DOHH2 (cell line): ENCODE measurements around the gene CNOT3.

Experiments
- H3F3A ChIP-seq: fragments of 200-600 bp; sonication (generic), shearing (Covaris generic); 2 replicates; pipeline ENCODE4 v1.6.0; 2016; ENCODE audit warnings: antibody characterized with exemption, mild to moderate bottlenecking; ENCODE audit not compliant: control insufficient read depth, insufficient read depth
- H3K27ac ChIP-seq: fragments of 200-600 bp; sonication (generic); 2 replicates; pipeline ENCODE4 v1.5.1; 2014; ENCODE audit warnings: low read depth, mild to moderate bottlenecking, low read length, moderate library complexity
- H3K27me3 ChIP-seq: fragments of 200-600 bp; sonication (generic); 2 replicates; pipeline ENCODE4 v1.6.1; 2014; ENCODE audit warnings: mild to moderate bottlenecking, low read length, mixed read lengths; ENCODE audit not compliant: control insufficient read depth
- H3K36me3 ChIP-seq: fragments of 200-600 bp; sonication (generic); 2 replicates; pipeline ENCODE4 v1.6.1; 2014; ENCODE audit warnings: mild to moderate bottlenecking, low read length, moderate library complexity, mixed read lengths; ENCODE audit not compliant: control insufficient read depth
- H3K4me1 ChIP-seq: fragments of 200-600 bp; sonication (generic); 2 replicates; pipeline ENCODE4 v1.6.1; 2014; ENCODE audit warnings: mild to moderate bottlenecking, low read length, mixed read lengths; ENCODE audit not compliant: control insufficient read depth
- H3K4me2 ChIP-seq: fragments of 200-600 bp; sonication (generic); 2 replicates; pipeline ENCODE4 v1.6.0; 2014; ENCODE audit warnings: mild to moderate bottlenecking, low read length, moderate library complexity
- H3K4me3 ChIP-seq: fragments of 200-600 bp; sonication (generic); 2 replicates; pipeline ENCODE4 v1.5.1; 2014; ENCODE audit warnings: mild to moderate bottlenecking, low read length, mixed read lengths
- H3K79me2 ChIP-seq: fragments of 200-600 bp; sonication (generic); 2 replicates; pipeline ENCODE4 v1.6.1; 2014; ENCODE audit warnings: mild to moderate bottlenecking, low read length, mixed read lengths; ENCODE audit not compliant: control insufficient read depth
- H3K9me2 ChIP-seq: fragments of 200-600 bp; sonication (generic); replicated peaks from 2 replicates; pipeline ENCODE4 v1.6.1; 2014; ENCODE audit warnings: mild to moderate bottlenecking, low read length, mixed read lengths; ENCODE audit not compliant: control insufficient read depth
- H3K9me3 ChIP-seq: fragments of 200-600 bp; sonication (generic); 2 replicates; pipeline ENCODE4 v1.6.1; 2014; ENCODE audit warnings: antibody characterized with exemption, low read length, mixed read lengths; ENCODE audit not compliant: control insufficient read depth, insufficient read depth
- H4K20me1 ChIP-seq: fragments of 200-600 bp; sonication (generic); 2 replicates; pipeline ENCODE4 v1.6.0; 2014; ENCODE audit warnings: low read depth, mild to moderate bottlenecking, antibody characterized with exemption, low read length, moderate library complexity; ENCODE audit not compliant: control insufficient read depth, insufficient read depth
- CTCF ChIP-seq: fragments of 200-600 bp; sonication (generic); IDR thresholded peaks from one replicate; pipeline ENCODE4 v1.5.1; 2014; ENCODE audit warnings: antibody characterized with exemption, mild to moderate bottlenecking, low read depth, low read length; ENCODE audit not compliant: poor library complexity, severe bottlenecking
- EZH2phosphoT487 ChIP-seq: fragments of 200-600 bp; sonication (generic); IDR thresholded peaks from 2 replicates; pipeline ENCODE4 v1.6.1; 2017; ENCODE audit warnings: borderline replicate concordance, mild to moderate bottlenecking, antibody characterized with exemption, low read length, moderate library complexity, mixed read lengths

Gene CNOT3

GRCh38 chr19:54197121-54197520, 59.6 kb downstream of the CNOT3 start:
- Histone ChIP-seq H3K36me3 (peaks cover 30% of the 10 kb centered on the region), H3K9me3 (no peaks in the 10 kb centered on the region), H3K79me2 (peaks cover 32% of the 10 kb centered on the region), H3K27me3 (no peaks in the 10 kb centered on the region), H3K4me3 (no peak overlapping the region), H3K9me2 (no peaks in the 10 kb centered on the region), H3K4me1 (peaks cover 17% of the 10 kb centered on the region), H3K4me2 (no peak overlapping the region), H3F3A (peaks cover 15% of the 10 kb centered on the region), H3K27ac (no peak overlapping the region), H4K20me1 (peaks cover 11% of the 10 kb centered on the region)
- no peak for TF ChIP-seq EZH2phosphoT487
- TF ChIP-seq CTCF = no peak

GRCh38 chr19:54199401-54199800, 61.8 kb downstream of the CNOT3 start:
- H4K20me1 ChIP-seq = peaks cover 29% of the 10 kb centered on the region
- no peak for TF ChIP-seq CTCF
- no peak for TF ChIP-seq EZH2phosphoT487
- peak overlapping the region; percentile 91 for H3K4me2 ChIP-seq
- no peaks in the 10 kb centered on the region for H3K27me3 ChIP-seq
- no peaks in the 10 kb centered on the region for H3K9me2 ChIP-seq
- H3F3A ChIP-seq = peaks cover 35% of the 10 kb centered on the region
- peaks cover 50% of the 10 kb centered on the region for H3K79me2 ChIP-seq
- H3K27ac ChIP-seq = no peak overlapping the region
- peaks cover 38% of the 10 kb centered on the region for H3K36me3 ChIP-seq
- H3K4me3 ChIP-seq = peak overlapping the region; percentile 84
- no peaks in the 10 kb centered on the region for H3K9me3 ChIP-seq
- H3K4me1 ChIP-seq = peaks cover 34% of the 10 kb centered on the region

GRCh38 chr19:54201172-54201701, 63.7 kb downstream of the CNOT3 start:
- Histone ChIP-seq H3K27me3 (no peaks in the 10 kb centered on the region), H3K9me2 (no peaks in the 10 kb centered on the region), H3K4me1 (peaks cover 47% of the 10 kb centered on the region), H3K79me2 (peaks cover 69% of the 10 kb centered on the region), H3K27ac (peak overlapping the region; percentile 89), H4K20me1 (peaks cover 44% of the 10 kb centered on the region), H3K9me3 (no peaks in the 10 kb centered on the region), H3F3A (peaks cover 52% of the 10 kb centered on the region), H3K36me3 (peaks cover 56% of the 10 kb centered on the region), H3K4me2 (peak overlapping the region; percentile 91), H3K4me3 (peak overlapping the region; percentile 84)
- TF ChIP-seq EZH2phosphoT487 = no peak
- no peak for TF ChIP-seq CTCF
